Measurements from ENCODE around the gene HP1BP3.

Gene HP1BP3

DNA sequence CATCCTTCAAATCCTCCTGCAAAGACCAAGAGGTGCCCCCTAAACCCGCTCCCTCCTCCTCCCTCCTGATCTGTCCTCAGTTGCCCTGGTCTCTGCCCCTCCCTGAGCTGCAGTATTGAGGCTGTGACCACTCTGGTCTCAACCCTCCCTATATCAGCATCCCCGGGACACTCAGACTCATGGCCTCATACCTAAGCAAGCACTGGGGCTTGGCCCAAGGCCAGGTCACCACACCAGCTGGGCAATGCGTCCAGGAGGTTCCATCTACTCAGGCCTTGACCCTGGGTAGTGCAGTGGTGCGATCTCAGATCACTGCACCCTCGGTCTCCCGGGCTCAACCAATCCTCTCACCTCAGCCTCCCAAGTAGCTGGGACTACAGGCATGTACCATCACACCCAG, 79.0 kb downstream of the HP1BP3 start:
- Histone ChIP-seq H3K9me3 (ENCODE audit: insufficient read depth, low read length) (no peaks in the 10 kb centered on the region), H3K27me3 (ENCODE audit: low read depth, low read length) (no peaks in the 10 kb centered on the region), H3K4me3 (ENCODE audit: low read length) (no peak overlapping the region), H3K4me1 (ENCODE audit: low read length) (no peaks in the 10 kb centered on the region), H3K36me3 (replicated peaks; ENCODE audit: low read depth, low read length) (no peaks in the 10 kb centered on the region), H3K79me2 (ENCODE audit: low read length) (no peaks in the 10 kb centered on the region), H4K20me1 (ENCODE audit: insufficient read depth, low read length) (no peaks in the 10 kb centered on the region), H2AFZ (ENCODE audit: low read depth, low read length) (no peak overlapping the region), H3K27ac (ENCODE audit: low read length) (no peak overlapping the region), H3K4me2 (ENCODE audit: low read length) (no peak overlapping the region), H3K9ac (ENCODE audit: low read length) (no peak overlapping the region)
- no peak for TF ChIP-seq EZH2phosphoT487 (IDR thresholded peaks at IDR 0.05; ENCODE audit: low read depth)
- TF ChIP-seq, protein P1, sequence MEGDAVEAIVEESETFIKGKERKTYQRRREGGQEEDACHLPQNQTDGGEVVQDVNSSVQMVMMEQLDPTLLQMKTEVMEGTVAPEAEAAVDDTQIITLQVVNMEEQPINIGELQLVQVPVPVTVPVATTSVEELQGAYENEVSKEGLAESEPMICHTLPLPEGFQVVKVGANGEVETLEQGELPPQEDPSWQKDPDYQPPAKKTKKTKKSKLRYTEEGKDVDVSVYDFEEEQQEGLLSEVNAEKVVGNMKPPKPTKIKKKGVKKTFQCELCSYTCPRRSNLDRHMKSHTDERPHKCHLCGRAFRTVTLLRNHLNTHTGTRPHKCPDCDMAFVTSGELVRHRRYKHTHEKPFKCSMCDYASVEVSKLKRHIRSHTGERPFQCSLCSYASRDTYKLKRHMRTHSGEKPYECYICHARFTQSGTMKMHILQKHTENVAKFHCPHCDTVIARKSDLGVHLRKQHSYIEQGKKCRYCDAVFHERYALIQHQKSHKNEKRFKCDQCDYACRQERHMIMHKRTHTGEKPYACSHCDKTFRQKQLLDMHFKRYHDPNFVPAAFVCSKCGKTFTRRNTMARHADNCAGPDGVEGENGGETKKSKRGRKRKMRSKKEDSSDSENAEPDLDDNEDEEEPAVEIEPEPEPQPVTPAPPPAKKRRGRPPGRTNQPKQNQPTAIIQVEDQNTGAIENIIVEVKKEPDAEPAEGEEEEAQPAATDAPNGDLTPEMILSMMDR (IDR thresholded peaks at IDR 0.05; ENCODE audit: low read depth, low read length) = no peak

DNA sequence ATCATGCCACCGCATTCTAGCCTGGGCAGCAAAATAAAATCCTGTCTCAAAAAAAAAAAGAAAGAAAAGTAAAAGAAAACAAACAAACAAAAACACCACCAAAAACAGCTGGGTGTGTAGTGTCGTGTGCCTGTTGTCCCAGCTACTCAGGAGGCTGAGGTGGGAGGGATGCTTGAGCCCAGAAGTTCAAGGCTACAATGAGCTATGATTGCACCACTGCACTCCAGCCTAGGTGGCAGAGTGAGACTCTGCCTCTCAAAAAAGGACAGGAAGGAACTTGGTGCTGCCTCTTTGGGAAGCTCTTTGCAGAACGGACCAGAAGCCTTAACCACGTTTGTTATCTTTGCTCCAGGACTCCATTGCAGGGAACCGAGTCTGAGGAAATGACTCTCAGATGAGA, 80.3 kb downstream of the HP1BP3 start:
- Histone ChIP-seq H3K9ac (ENCODE audit: low read length) (no peak overlapping the region), H3K79me2 (ENCODE audit: low read length) (no peaks in the 10 kb centered on the region), H3K4me3 (ENCODE audit: low read length) (no peak overlapping the region), H3K9me3 (ENCODE audit: insufficient read depth, low read length) (no peaks in the 10 kb centered on the region), H3K4me2 (ENCODE audit: low read length) (no peak overlapping the region), H4K20me1 (ENCODE audit: insufficient read depth, low read length) (no peaks in the 10 kb centered on the region), H2AFZ (ENCODE audit: low read depth, low read length) (no peak overlapping the region), H3K27me3 (ENCODE audit: low read depth, low read length) (no peaks in the 10 kb centered on the region), H3K36me3 (replicated peaks; ENCODE audit: low read depth, low read length) (no peaks in the 10 kb centered on the region), H3K27ac (ENCODE audit: low read length) (no peak overlapping the region), H3K4me1 (ENCODE audit: low read length) (no peaks in the 10 kb centered on the region)
- no peak for TF ChIP-seq EZH2phosphoT487 (IDR thresholded peaks at IDR 0.05; ENCODE audit: low read depth)
- TF ChIP-seq, protein P1 (IDR thresholded peaks at IDR 0.05; ENCODE audit: low read depth, low read length) = no peak

DNA sequence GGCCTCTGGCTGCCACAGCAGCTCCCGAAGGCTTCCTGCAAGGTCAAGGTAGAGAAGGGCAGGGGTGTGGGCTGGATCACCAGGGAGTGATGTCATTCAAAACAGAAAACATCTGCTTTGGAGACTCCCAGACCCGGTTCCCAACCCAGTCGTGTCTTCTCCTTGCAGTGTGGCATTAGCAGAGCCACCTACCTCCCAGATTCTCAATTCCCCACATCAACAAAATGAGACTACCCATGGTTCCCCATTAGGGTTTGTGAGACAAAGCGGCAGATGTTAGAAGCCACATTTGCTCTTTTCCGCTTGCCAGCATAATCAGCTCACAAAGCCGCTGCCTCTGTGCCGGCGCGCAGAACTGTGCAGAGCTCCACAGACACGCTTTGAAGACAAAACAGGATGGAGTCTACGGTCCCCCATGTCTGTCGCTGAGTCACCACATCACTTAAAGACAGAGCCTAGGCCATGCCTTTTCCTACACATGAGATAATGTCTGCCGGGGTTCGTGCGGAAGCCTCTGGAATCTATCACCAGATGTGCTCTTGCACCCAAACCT, 81.8 kb downstream of the HP1BP3 start:
- Histone ChIP-seq H3K27ac (ENCODE audit: low read length) (no peak overlapping the region), H3K4me2 (ENCODE audit: low read length) (no peak overlapping the region), H3K9ac (ENCODE audit: low read length) (no peak overlapping the region), H4K20me1 (ENCODE audit: insufficient read depth, low read length) (no peaks in the 10 kb centered on the region), H2AFZ (ENCODE audit: low read depth, low read length) (no peak overlapping the region), H3K4me3 (ENCODE audit: low read length) (no peak overlapping the region), H3K4me1 (ENCODE audit: low read length) (no peaks in the 10 kb centered on the region), H3K79me2 (ENCODE audit: low read length) (no peaks in the 10 kb centered on the region), H3K36me3 (replicated peaks; ENCODE audit: low read depth, low read length) (no peaks in the 10 kb centered on the region), H3K27me3 (ENCODE audit: low read depth, low read length) (no peaks in the 10 kb centered on the region), H3K9me3 (ENCODE audit: insufficient read depth, low read length) (no peaks in the 10 kb centered on the region)
- TF ChIP-seq, protein P1 (IDR thresholded peaks at IDR 0.05; ENCODE audit: low read depth, low read length) = no peak
- TF ChIP-seq EZH2phosphoT487 (IDR thresholded peaks at IDR 0.05; ENCODE audit: low read depth) = no peak

DNA sequence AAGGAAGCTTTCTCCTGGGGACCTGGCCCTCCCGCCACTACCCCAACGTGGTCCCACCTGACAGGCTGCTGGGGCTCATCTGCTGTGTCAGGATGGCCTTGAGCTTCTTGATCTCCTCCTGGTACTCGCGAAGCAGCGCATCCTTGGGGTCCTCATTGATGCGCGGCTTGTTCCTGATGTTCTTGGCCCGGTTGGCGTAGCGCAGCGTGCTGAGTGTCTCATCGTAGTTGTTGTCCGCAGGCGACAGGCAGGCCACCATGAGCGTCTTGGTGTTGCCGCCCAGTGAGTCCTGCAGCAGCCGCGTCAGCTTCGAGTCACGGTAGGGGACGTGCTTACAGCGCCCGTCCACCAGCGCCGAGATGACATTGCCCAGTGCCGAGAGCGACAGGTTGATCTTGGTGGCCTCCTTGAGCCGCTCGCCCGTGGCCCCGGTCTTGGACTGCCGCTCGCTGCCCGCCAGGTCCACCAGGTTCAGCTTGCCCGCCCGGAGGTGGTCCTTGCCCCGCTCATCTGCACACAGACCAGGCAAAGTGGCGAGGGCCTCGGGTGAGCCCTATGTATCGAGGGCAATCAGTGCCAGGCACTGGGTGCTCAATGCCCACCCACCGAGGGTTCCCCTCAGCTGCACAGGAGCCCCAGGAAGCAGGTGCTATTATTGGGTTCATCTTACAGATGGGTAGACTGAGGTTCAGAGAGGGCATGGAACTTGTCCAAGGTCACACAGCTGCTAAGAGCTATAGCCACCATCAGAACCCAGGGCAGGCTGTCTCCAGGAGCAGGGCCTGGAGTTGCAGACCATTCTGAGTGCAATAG, 82.5 kb downstream of the HP1BP3 start:
- Histone ChIP-seq H3K27me3 (ENCODE audit: low read depth, low read length) (no peaks in the 10 kb centered on the region), H4K20me1 (ENCODE audit: insufficient read depth, low read length) (no peaks in the 10 kb centered on the region), H3K27ac (ENCODE audit: low read length) (no peak overlapping the region), H3K36me3 (replicated peaks; ENCODE audit: low read depth, low read length) (no peaks in the 10 kb centered on the region), H3K79me2 (ENCODE audit: low read length) (no peaks in the 10 kb centered on the region), H3K9me3 (ENCODE audit: insufficient read depth, low read length) (no peaks in the 10 kb centered on the region), H3K4me1 (ENCODE audit: low read length) (no peaks in the 10 kb centered on the region), H3K4me2 (ENCODE audit: low read length) (no peak overlapping the region), H3K4me3 (ENCODE audit: low read length) (no peak overlapping the region), H2AFZ (ENCODE audit: low read depth, low read length) (no peak overlapping the region), H3K9ac (ENCODE audit: low read length) (no peak overlapping the region)
- TF ChIP-seq EZH2phosphoT487 (IDR thresholded peaks at IDR 0.05; ENCODE audit: low read depth) = no peak
- TF ChIP-seq, protein P1 (IDR thresholded peaks at IDR 0.05; ENCODE audit: low read depth, low read length) = no peak
